C4-2B (cell line): Measurements from ENCODE around the gene C2CD5.
"Not testable (repeated sequence)": the region's sequence is repeated elsewhere in the genome, so short reads cannot be mapped to it uniquely, and the experiment has no call there.

ENCODE experiments used
- H3K27ac ChIP-seq: fragments of 450-650 bp; 2 replicates; pipeline ENCODE4 v1.5.1; 2017
- CTCF ChIP-seq: fragments of 450-650 bp; conservative IDR thresholded peaks from 2 replicates; pipeline ENCODE4 v1.5.1; 2017; ENCODE audit warnings: mild to moderate bottlenecking
- ZFX ChIP-seq: fragments of 450-650 bp; IDR thresholded peaks from 2 replicates; pipeline ENCODE4 v1.6.1; 2017

C2CD5 gene

GRCh38 chr12:22494319-22494718, 50.0 kb downstream of the C2CD5 start:
- no peak for TF ChIP-seq CTCF
- no peak overlapping the region for H3K27ac ChIP-seq

GRCh38 chr12:22491034-22491433, 53.3 kb downstream of the C2CD5 start:
- no peak overlapping the region for H3K27ac ChIP-seq
- TF ChIP-seq ZFX (no peak), CTCF (no peak)

- H3K27ac ChIP-seq: no peak overlapping the region
- TF ChIP-seq ZFX: no peak
- no peak for TF ChIP-seq CTCF
These were observed 55.9 kb downstream of the C2CD5 start for GRCh38 chr12:22488478-22488877.

DNA sequence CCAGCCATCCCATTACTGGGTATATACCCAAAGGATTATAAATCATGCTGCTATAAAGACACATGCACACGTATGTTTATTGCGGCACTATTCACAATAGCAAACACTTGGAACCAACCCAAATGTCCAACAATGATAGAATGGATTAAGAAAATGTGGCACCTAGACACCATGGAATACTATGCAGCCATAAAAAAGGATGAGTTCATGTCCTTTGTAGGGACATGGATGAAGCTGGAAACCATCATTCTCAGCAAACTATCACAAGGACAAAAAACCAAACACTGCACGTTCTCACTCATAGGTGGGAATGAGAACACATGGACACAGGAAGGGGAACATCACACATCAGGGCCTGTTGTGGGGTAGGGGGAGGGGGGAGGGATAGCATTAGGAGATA, 56.7 kb downstream of the C2CD5 start:
- H3K27ac ChIP-seq: not testable (repeated sequence)

DNA sequence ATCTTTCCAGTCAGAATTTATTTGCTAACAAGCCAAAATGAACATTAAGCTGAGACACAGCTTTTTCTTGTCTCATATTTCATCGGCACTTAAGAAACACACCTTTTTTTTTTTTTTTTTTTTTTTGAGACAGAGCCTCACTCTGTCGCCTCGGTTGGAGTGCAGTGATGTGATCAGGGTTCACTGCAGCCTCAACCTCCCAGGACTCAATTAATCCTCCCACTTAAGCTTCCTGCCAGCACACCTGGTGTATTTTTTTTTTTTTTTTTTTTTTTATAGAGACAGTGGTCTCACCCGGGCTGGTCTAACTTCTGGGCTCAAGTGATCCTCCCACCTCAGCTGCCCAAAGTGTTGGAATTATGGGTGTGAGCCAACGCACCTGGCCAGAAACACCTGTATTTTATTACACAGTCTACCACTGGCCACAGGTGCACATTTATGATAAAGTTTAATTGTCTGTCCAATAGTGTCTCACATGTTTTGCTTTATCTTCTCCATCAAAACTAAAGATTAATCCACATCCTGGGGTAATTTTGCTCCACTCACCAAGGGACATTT, 62.7 kb downstream of the C2CD5 start:
- TF ChIP-seq CTCF: no peak
- no peak for TF ChIP-seq ZFX
- H3K27ac ChIP-seq: no peak overlapping the region

DNA sequence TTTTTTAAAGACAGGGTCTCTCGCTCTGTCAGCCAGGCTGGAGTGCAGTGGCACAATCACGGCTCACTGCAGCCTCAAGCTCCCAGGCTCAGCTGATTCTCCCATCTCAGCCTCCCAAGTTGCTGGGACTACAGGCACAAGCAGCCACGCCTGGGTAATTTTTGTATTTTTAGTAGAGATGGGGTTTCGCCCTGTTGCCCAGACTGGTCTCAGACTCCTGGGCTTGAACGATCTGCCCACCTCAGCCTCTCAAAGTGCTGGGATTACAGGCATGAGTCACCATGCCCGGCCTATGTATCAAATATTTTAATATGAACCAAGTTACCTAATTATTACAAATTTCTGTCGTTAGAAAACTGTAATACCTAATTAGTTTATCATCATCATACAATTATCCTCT, 63.5 kb downstream of the C2CD5 start:
- not testable (repeated sequence) for H3K27ac ChIP-seq

DNA sequence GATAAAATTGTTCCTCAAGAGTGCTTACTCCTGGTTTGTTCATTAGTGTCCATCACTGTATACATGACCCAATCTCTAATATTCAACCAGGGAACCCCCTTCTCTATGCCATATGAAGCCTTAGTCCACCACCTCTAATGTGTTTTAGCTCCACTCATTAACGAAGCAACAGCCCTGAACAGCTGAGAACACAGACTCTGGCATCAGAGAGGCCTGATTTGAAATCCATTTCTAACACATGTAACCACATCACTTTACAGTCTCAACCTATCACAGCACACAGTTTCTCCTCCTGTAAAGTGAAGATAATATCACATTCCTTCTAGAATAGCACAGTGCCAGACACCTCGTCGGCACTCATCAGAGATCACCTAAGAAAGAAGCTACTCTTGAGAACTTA, 64.3 kb downstream of the C2CD5 start:
- no peak overlapping the region for H3K27ac ChIP-seq
- TF ChIP-seq CTCF: no peak
- no peak for TF ChIP-seq ZFX

- H3K27ac ChIP-seq: no peak overlapping the region
These were observed 66.5 kb downstream of the C2CD5 start for GRCh38 chr12:22477894-22478287.

More at GRCh38 chr12:22477894-22478287, 66.5 kb downstream of the C2CD5 start:
- TF ChIP-seq ZFX: no peak
- TF ChIP-seq CTCF: no peak
